Stomach (tissue), 4 donors: ENCODE data around the gene TBXAS1.
"Not testable (repeated sequence)": the region's sequence is repeated elsewhere in the genome, so short reads cannot be mapped to it uniquely, and the experiment has no call there.

Experiments used
- CTCF ChIP-seq, 7 experiments: fragments of 450-650 bp in 4 of 7; fragments of 200-600 bp in 3 of 7; sonication (generic) in 3 of 7; IDR thresholded peaks; one replicate each; pipeline ENCODE4 v1.5.1; 2016 to 2019; ENCODE audit warnings: antibody characterized with exemption in 7 of 7, control low read depth in 2 of 7, mild to moderate bottlenecking in 1 of 7
- EP300 ChIP-seq: sonication (generic); formaldehyde crosslinking; IDR thresholded peaks from one replicate; pipeline ENCODE4 v1.6.1; 2017; ENCODE audit warnings: antibody characterized with exemption
- POLR2A ChIP-seq, 4 donors: fragments of 450-650 bp; IDR thresholded peaks; one replicate each; pipeline ENCODE4 v1.6.1; 2016; ENCODE audit warnings: antibody characterized with exemption in 4 of 4, control low read depth in 2 of 4, mild to moderate bottlenecking in 1 of 4, moderate library complexity in 1 of 4
- POLR2AphosphoS5 ChIP-seq, 3 donors: sonication (generic); formaldehyde crosslinking; IDR thresholded peaks; one replicate each; pipeline ENCODE4 v1.6.1; 2016; ENCODE audit warnings: antibody characterized with exemption in 3 of 3

GRCh38 chr7:139903103-139903477 lies 74.0 kb downstream of the TBXAS1 start:
- not testable (repeated sequence) for TF ChIP-seq CTCF (IDR thresholded peaks at IDR 0.05); POLR2AphosphoS5 (IDR thresholded peaks at IDR 0.05); POLR2A (IDR thresholded peaks at IDR 0.05); EP300
